ENCODE results near the gene SP140. TPM values are rescaled to one million over a fixed set of nuclear protein-coding genes. Genes with fewer than 3 reads are reported as not detected.
A peak's percentile ranks its signal among the peaks of the same experiment; 100 is the strongest.

SP140 gene
- polyA plus RNA-seq, 2 of the 4 experiments (the other 2 are of a cell fraction), result 0.10 TPM; not detected in 1

- TF ChIP-seq TP53 (CRISPR knock-in tag; IDR thresholded peaks at IDR 0.05), result no peak
- no peak for TF ChIP-seq NPAS2 (CRISPR knock-in tag; IDR thresholded peaks at IDR 0.05; ENCODE audit: borderline replicate concordance)
- TF ChIP-seq BCL3 (IDR thresholded peaks at IDR 0.05), result no peak
- TF ChIP-seq EHMT2 (IDR thresholded peaks at IDR 0.05; ENCODE audit: low read depth), result no peak
- TF ChIP-seq RARB (CRISPR knock-in tag; IDR thresholded peaks at IDR 0.05), result no peak
- Histone ChIP-seq H3K4me3 (no peak overlapping the region), H3K9me3 (no peaks in the 10 kb centered on the region), H3K4me1 (no peaks in the 10 kb centered on the region), H3K27ac (no peak overlapping the region), H3K4me2 (no peak overlapping the region)
- ChIA-PET CTCF (no interaction called here), POLR2A (no interaction called here)
- 77% methylated on average over 5 of the region's 5 CpGs for WGBS (ENCODE audit: missing lambda C conversion rate)
- DNase-seq (ENCODE audit: low read depth in 1 of 2, low spot score in 1 of 2) (no peak), FAIRE-seq (no peak), ATAC-seq (no peak)
Measured at GRCh38 chr2:230324503-230324902, 99.0 kb downstream of the SP140 start.

GRCh38 chr2:230325316-230326243, 100.0 kb downstream of the SP140 start:
- no peak overlapping the region for H3K4me2 ChIP-seq
- POLR2A ChIA-PET, result no interaction called here
- DNase-seq (ENCODE audit: low read depth in 1 of 2, low spot score in 1 of 2) (no peak), ATAC-seq (no peak), FAIRE-seq (no peak)
- H3K4me1 ChIP-seq, result no peaks in the 10 kb centered on the region
- H3K27ac ChIP-seq, result no peak overlapping the region
- H3K4me3 ChIP-seq, result no peak overlapping the region
- CTCF ChIA-PET, result interaction anchor here (1.2 kb wide), 1 partner anchor 258 kb away, joined by 3 read pairs; no protein-coding TSS in a partner anchor
- no peaks in the 10 kb centered on the region for H3K9me3 ChIP-seq
- TF ChIP-seq PBX3 (IDR thresholded peaks at IDR 0.05) (no peak), TFCP2L1 (CRISPR knock-in tag; IDR thresholded peaks at IDR 0.05) (no peak), MAFK (IDR thresholded peaks at IDR 0.05; ENCODE audit: partially characterized antibody) (no peak), RNF2 (IDR thresholded peaks at IDR 0.05; ENCODE audit: borderline replicate concordance, low read depth) (no peak), ESRRA (IDR thresholded peaks at IDR 0.05; ENCODE audit: borderline replicate concordance, low read length) (no peak), ZC3H11A (IDR thresholded peaks at IDR 0.05) (no peak), KDM5A (IDR thresholded peaks at IDR 0.05) (no peak), CEBPB (IDR thresholded peaks at IDR 0.05) (0 out of 4 replicates have a peak, but pooled peaks of 1 of the 2 experiments have one; percentile 14), RARB (CRISPR knock-in tag; IDR thresholded peaks at IDR 0.05) (no peak)
- 66% methylated on average over 8 of the region's 9 CpGs for WGBS (ENCODE audit: missing lambda C conversion rate)

GRCh38 chr2:230326453-230327417, 101.2 kb downstream of the SP140 start, which contains the start of gene SP140L:
Gene SP140L (plus strand): TSS chr2:230327193. CDS start chr2:230327270, 77 bp downstream.
- POLR2A ChIA-PET, result no interaction called here
- peak; percentile 78 to 80 for ATAC-seq

More at GRCh38 chr2:230326453-230327417, 101.2 kb downstream of the SP140 start, which contains the start of gene SP140L:
- Histone ChIP-seq H3K4me2 (peak within 1 kb of the TSS; percentile 68), H3K4me3 (0 out of 3 replicates have a peak within 1 kb of the TSS, but pooled peaks have one; percentile 11), H3K4me1 (no peaks in the 10 kb centered on the region), H3K9me3 (no peaks in the 10 kb centered on the region), H3K27ac (peak within 1 kb of the TSS; percentile 57 to 68)
- 21% methylated on average over 11 of the region's 11 CpGs for WGBS (ENCODE audit: missing lambda C conversion rate)
- CTCF ChIA-PET, result no interaction called here
- FAIRE-seq, result no peak
- no peak for TF ChIP-seq PBX3 (IDR thresholded peaks at IDR 0.05)
- peak; percentile 42 for TF ChIP-seq MAX (IDR thresholded peaks at IDR 0.05)
- peak; percentile 24 to 55 for DNase-seq (ENCODE audit: low read depth in 1 of 2, low spot score in 1 of 2)

Data from A549 (cell line).